ENCODE measurements around the gene ORAI3. TPM values are rescaled to one million over a fixed set of nuclear protein-coding genes. Genes with fewer than 3 reads are reported as not detected.
A peak's percentile ranks its signal among the peaks of the same experiment; 100 is the strongest.

Gene ORAI3
- total RNA-seq, 1 donor from 2014 or later: 9.4 TPM

DNA sequence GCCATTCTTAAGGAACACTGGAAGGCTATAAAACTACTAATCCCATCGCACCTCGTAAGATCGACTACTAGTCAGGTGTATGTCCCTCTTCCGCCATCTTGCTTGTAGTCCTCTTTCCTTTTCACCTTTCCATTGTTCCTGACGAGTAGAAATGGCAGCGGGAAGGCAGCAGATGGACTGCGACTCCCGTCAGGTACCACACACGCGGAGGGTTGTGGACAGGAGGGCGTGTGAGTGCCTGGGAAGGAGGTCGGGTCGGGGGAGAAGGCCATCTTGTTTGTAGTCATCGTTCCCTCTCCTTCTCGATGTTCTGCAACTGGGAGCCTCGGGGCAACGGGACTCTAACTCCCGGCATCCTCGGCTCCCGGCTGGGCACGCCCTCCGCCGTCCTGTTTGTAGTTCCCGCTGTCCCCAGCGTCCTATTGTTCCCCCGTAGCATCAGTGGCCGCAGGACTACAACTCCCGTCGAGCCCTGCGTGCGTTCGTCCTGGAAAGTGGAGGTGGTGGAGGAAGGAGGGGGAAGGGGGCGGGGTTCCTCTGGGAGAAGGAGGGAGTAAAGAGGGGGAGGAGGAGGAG lies 25.8 kb upstream of the ORAI3 start:
- Histone ChIP-seq H3K4me3 (ENCODE audit: low read length in 3 of 3) (peak overlapping the region; percentile 71 to 95 (median 82)), H3K9ac (ENCODE audit: low read depth in 1 of 3, low read length in 3 of 3) (peak overlapping the region; percentile 62 to 80 (median 69)), H3K9me3 (ENCODE audit: control insufficient read depth in 3 of 3, low read length in 3 of 3) (no peaks in the 10 kb centered on the region), H3K4me1 (ENCODE audit: control insufficient read depth in 3 of 3, insufficient read depth in 3 of 3, low read length in 3 of 3) (peaks cover 10 to 17% (median 11%) of the 10 kb centered on the region in 3 donors), H3K36me3 (ENCODE audit: control insufficient read depth in 3 of 3, insufficient read depth in 3 of 3, low read length in 3 of 3) (peaks cover 0 to 3% (median 2%) of the 10 kb centered on the region in 3 donors), H3K27me3 (ENCODE audit: control insufficient read depth in 3 of 3, insufficient read depth in 3 of 3, low read length in 3 of 3) (no peaks in the 10 kb centered on the region), H3K27ac (ENCODE audit: low read depth, low read length) (peak overlapping the region; percentile 89)

DNA sequence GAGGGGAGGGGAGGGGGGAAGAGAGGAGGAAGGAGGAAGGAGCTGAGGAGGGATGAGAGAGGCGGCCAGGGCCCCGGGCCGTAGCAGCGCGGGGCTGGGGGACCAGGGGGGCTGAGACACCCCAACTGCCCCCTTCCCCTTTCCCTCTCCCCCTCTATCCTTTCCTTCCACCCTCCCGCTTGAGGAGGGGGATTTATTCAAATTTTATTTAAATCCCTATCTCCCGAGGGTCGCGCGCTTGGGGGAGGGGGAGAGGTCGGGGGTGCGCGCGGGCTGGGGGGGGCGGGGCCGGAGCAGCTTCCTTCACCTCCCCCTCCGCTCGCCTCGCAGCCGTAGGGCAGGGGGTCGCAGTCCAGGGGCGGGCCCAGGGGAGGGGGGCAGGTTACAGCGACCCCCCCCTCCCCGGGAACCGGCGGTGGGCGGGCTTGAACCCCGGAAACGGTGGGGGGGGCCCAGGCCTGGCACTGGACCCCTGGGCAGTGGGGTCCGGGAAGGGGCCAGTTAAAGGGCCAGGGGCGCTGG lies 25.3 kb upstream of the ORAI3 start, which contains the start of gene FBXL19:
Gene FBXL19 (plus strand): TSS at position 19 of the 522 bp plus-strand sequence. CDS start 2,183 bp downstream, outside the sequence.
- H3K9me3 ChIP-seq (ENCODE audit: control insufficient read depth in 3 of 3, low read length in 3 of 3): no peaks in the 10 kb centered on the region
- no peaks in the 10 kb centered on the region for H3K27me3 ChIP-seq (ENCODE audit: control insufficient read depth in 3 of 3, insufficient read depth in 3 of 3, low read length in 3 of 3)
- H3K4me1 ChIP-seq (ENCODE audit: control insufficient read depth in 3 of 3, insufficient read depth in 3 of 3, low read length in 3 of 3): peaks cover 10 to 17% (median 11%) of the 10 kb centered on the region in 3 donors
- peak within 1 kb of the TSS; percentile 69 to 80 (median 70) for H3K9ac ChIP-seq (ENCODE audit: low read depth in 1 of 3, low read length in 3 of 3)
- H3K4me3 ChIP-seq (ENCODE audit: low read length in 3 of 3): peak within 1 kb of the TSS; percentile 71 to 95 (median 82)
- peak within 1 kb of the TSS; percentile 89 for H3K27ac ChIP-seq (ENCODE audit: low read depth, low read length)
- peaks cover 0 to 3% (median 2%) of the 10 kb centered on the region in 3 donors for H3K36me3 ChIP-seq (ENCODE audit: control insufficient read depth in 3 of 3, insufficient read depth in 3 of 3, low read length in 3 of 3)

DNA sequence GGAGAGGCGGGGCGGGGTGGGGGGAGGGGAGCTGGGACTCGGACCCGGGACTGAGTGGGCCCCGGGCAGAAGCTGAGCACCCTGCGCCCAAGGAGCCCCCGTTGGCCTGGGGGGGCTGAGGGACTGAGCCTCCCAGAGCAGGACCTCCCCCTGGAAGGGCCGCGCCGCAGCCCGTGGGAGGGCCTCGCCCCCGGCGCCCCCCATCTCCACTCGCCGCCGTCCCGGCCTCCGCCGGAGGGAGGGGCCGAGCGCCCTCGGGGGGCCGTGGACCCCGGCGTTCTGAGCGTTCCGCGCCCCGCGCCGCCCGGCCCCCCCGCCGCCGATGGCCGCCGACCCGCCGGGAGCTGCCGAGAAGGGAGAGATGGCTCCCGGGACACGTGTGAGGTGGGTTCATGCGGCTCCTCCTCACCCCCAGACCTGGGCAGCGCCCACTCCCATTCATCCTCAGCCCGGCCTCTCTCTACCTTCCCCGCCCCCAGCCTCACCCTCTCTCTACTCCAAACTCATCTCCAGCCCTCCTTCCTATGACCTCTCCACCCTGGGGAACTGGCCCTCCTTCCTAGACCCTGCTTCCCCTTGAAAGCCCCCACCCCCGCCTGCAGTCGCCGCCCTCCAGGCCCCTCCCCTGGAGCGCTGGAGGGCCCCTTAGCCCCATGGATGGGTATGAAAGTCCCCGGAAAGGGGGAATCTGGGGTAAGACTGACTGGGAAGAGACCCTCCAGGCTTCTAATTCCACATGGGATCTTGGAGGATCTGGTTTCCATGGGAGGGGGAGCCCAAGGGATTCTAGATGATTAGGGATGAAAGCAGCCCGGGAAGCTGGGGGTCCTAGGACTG lies 24.6 kb upstream of the ORAI3 start:
- no peaks in the 10 kb centered on the region for H3K27me3 ChIP-seq (ENCODE audit: control insufficient read depth in 3 of 3, insufficient read depth in 3 of 3, low read length in 3 of 3)
- H3K36me3 ChIP-seq (ENCODE audit: control insufficient read depth in 3 of 3, insufficient read depth in 3 of 3, low read length in 3 of 3): peaks cover 0 to 3% (median 2%) of the 10 kb centered on the region in 3 donors
- H3K9ac ChIP-seq (ENCODE audit: low read depth in 1 of 3, low read length in 3 of 3): peak overlapping the region in 1 of 3 donors; percentile 68
- H3K4me1 ChIP-seq (ENCODE audit: control insufficient read depth in 3 of 3, insufficient read depth in 3 of 3, low read length in 3 of 3): peaks cover 10 to 17% (median 11%) of the 10 kb centered on the region in 3 donors
- peak overlapping the region; percentile 46 to 64 (median 51) for H3K4me3 ChIP-seq (ENCODE audit: low read length in 3 of 3)
- no peaks in the 10 kb centered on the region for H3K9me3 ChIP-seq (ENCODE audit: control insufficient read depth in 3 of 3, low read length in 3 of 3)
- H3K27ac ChIP-seq (ENCODE audit: low read depth, low read length): no peak overlapping the region

DNA sequence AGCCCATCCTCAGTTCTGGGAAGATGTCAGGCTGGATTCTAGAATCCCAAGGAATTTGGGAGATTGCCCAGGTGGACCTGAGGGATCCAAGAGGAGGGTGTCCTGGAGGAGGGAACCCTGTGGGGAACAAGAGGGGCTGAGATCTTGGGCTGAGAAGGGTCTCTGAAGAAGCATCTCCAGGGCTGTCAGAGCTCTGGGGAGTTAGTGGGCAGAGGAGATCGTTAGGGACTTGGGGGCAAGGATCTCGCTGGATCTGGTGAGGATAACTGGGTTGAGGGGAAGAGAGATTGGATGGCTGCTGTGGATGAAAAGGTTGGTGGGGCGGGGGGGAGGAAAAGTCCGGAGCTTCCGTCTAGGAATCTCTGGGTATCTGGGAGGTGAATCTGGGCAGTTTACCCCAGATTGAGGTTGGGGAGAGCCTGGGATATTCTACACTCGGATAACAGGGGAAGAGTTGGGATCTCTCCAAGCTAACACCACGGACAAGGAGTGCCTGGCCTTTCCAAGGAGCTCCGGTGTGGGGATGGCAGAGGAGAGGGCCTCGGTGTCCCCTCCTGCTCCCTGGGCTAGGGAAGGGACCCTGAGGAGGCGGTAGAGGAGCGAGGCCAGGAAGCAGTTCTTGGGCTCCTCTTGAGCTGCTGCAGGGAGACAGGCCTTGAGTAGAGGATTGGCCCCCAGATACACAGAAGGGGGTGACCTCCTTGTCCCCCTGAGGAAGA lies 23.8 kb upstream of the ORAI3 start:
- H3K9ac ChIP-seq (ENCODE audit: low read depth in 1 of 3, low read length in 3 of 3): peak overlapping the region in 2 of 3 donors; percentile 27 to 68

DNA sequence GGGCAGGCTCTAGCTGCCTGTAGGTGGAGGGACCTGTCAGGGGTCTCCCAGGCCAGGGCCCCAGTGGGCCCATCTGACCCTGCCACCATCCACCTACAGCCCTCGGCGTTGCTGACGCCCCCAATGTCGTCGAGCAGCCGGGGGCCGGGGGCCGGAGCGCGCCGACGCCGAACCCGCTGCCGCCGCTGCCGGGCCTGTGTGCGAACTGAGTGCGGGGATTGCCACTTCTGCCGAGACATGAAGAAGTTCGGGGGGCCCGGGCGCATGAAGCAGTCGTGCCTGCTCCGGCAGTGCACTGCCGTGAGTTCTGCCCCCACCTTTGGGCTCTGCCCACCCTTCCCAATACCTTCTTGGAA lies 23.3 kb upstream of the ORAI3 start:
- Histone ChIP-seq H3K27me3 (ENCODE audit: control insufficient read depth in 3 of 3, insufficient read depth in 3 of 3, low read length in 3 of 3) (no peaks in the 10 kb centered on the region), H3K27ac (ENCODE audit: low read depth, low read length) (no peak overlapping the region), H3K4me3 (ENCODE audit: low read length in 3 of 3) (no peak overlapping the region), H3K9me3 (ENCODE audit: control insufficient read depth in 3 of 3, low read length in 3 of 3) (no peaks in the 10 kb centered on the region), H3K36me3 (ENCODE audit: control insufficient read depth in 3 of 3, insufficient read depth in 3 of 3, low read length in 3 of 3) (peaks cover 0 to 6% (median 2%) of the 10 kb centered on the region in 3 donors), H3K9ac (ENCODE audit: low read depth in 1 of 3, low read length in 3 of 3) (no peak overlapping the region), H3K4me1 (ENCODE audit: control insufficient read depth in 3 of 3, insufficient read depth in 3 of 3, low read length in 3 of 3) (peaks cover 10 to 17% (median 11%) of the 10 kb centered on the region in 3 donors)

More for the DNA sequence above, 23.8 kb upstream of the ORAI3 start:
- Histone ChIP-seq H3K9me3 (ENCODE audit: control insufficient read depth in 3 of 3, low read length in 3 of 3) (no peaks in the 10 kb centered on the region), H3K4me3 (ENCODE audit: low read length in 3 of 3) (no peak overlapping the region), H3K27ac (ENCODE audit: low read depth, low read length) (no peak overlapping the region), H3K4me1 (ENCODE audit: control insufficient read depth in 3 of 3, insufficient read depth in 3 of 3, low read length in 3 of 3) (peaks cover 10 to 17% (median 11%) of the 10 kb centered on the region in 3 donors), H3K27me3 (ENCODE audit: control insufficient read depth in 3 of 3, insufficient read depth in 3 of 3, low read length in 3 of 3) (no peaks in the 10 kb centered on the region), H3K36me3 (ENCODE audit: control insufficient read depth in 3 of 3, insufficient read depth in 3 of 3, low read length in 3 of 3) (peaks cover 0 to 3% (median 2%) of the 10 kb centered on the region in 3 donors)

DNA sequence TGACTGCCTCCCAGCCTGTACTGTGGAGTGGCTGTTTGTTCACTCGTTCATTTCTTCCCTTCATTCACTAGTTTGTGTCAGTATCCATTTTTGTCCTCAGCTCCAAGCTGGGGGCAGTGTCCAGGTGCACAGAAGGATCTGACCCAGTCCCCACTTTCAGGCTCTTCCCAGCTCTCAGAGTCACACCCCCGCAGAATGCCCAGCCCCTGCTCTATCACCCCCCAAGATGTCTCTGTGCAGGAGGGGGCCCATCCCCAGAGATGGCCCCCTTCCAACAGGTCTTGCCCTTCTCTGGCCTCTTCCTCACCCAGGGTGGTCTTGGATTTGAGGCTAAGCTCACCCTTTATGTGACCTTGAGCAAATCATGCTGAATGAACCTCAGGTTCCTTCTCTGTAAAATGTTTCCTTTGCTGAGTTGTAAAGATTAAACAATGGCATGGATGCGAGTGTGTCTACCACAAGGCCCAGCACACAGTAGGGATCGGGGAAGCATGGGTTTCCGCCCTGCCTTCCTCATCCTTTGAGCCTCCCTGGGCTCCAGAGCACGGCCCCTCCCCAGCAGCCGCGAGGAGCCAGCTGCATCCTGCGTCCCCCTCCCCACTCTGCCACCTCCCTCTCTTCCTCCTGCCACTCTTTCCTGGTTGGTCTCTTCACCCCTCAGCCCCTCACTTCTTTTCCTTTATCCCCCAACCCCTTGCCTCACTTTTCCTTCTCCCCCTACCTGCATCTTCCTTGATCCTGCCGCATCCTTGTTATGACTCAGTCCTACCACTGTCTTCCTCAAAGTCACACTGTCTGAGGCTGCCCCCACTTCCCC lies 22.7 kb upstream of the ORAI3 start:
- Histone ChIP-seq H3K9ac (ENCODE audit: low read depth in 1 of 3, low read length in 3 of 3) (no peak overlapping the region), H3K27ac (ENCODE audit: low read depth, low read length) (no peak overlapping the region), H3K36me3 (ENCODE audit: control insufficient read depth in 3 of 3, insufficient read depth in 3 of 3, low read length in 3 of 3) (peaks cover 2 to 12% (median 2%) of the 10 kb centered on the region in 3 donors), H3K4me1 (ENCODE audit: control insufficient read depth in 3 of 3, insufficient read depth in 3 of 3, low read length in 3 of 3) (peaks cover 10 to 17% (median 11%) of the 10 kb centered on the region in 3 donors), H3K27me3 (ENCODE audit: control insufficient read depth in 3 of 3, insufficient read depth in 3 of 3, low read length in 3 of 3) (no peaks in the 10 kb centered on the region), H3K9me3 (ENCODE audit: control insufficient read depth in 3 of 3, low read length in 3 of 3) (no peaks in the 10 kb centered on the region), H3K4me3 (ENCODE audit: low read length in 3 of 3) (no peak overlapping the region)

DNA sequence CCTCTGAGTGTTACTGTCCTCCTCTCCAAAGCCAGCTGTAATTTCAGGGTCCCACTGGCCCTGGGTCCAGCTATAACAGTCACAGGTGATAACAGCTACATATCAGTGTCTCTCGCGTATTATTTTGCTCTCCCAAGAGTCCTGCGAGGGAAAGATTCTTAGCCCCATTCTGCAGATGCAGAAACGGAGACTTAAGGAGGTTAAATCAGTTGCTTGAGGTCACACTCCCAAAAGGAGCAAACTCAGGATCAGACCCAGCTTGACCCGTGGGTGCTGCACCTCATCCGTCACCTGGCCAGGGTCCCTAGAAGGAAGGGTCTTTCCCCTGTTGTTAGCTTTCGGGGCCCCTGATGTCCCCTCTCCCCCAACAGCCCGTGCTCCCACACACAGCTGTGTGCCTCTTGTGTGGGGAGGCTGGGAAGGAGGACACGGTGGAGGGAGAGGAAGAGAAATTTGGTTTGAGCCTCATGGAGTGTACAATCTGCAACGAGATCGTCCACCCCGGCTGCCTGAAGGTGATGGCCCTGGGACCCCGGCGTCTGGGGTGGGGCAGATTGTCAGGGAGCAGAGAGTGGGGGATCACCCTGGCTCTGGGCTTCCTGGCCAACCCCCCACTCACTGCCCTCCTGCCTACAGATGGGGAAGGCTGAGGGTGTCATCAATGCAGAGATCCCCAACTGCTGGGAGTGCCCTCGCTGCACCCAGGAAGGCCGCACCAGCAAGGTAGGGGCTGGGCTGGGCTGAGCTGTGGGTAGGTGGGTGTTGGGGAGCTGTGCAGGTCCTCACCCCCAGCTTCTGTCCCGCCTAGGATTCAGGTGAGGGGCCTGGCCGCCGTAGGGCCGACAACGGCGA lies 21.7 kb upstream of the ORAI3 start:
- no peaks in the 10 kb centered on the region for H3K9me3 ChIP-seq (ENCODE audit: control insufficient read depth in 3 of 3, low read length in 3 of 3)
- H3K27ac ChIP-seq (ENCODE audit: low read depth, low read length): no peak overlapping the region
- peaks cover 4 to 18% (median 6%) of the 10 kb centered on the region in 3 donors for H3K36me3 ChIP-seq (ENCODE audit: control insufficient read depth in 3 of 3, insufficient read depth in 3 of 3, low read length in 3 of 3)
- peaks cover under 1 to 7% (median 3%) of the 10 kb centered on the region in 3 donors for H3K4me1 ChIP-seq (ENCODE audit: control insufficient read depth in 3 of 3, insufficient read depth in 3 of 3, low read length in 3 of 3)
- H3K4me3 ChIP-seq (ENCODE audit: low read length in 3 of 3): no peak overlapping the region
- no peak overlapping the region for H3K9ac ChIP-seq (ENCODE audit: low read depth in 1 of 3, low read length in 3 of 3)
- no peaks in the 10 kb centered on the region for H3K27me3 ChIP-seq (ENCODE audit: control insufficient read depth in 3 of 3, insufficient read depth in 3 of 3, low read length in 3 of 3)

DNA sequence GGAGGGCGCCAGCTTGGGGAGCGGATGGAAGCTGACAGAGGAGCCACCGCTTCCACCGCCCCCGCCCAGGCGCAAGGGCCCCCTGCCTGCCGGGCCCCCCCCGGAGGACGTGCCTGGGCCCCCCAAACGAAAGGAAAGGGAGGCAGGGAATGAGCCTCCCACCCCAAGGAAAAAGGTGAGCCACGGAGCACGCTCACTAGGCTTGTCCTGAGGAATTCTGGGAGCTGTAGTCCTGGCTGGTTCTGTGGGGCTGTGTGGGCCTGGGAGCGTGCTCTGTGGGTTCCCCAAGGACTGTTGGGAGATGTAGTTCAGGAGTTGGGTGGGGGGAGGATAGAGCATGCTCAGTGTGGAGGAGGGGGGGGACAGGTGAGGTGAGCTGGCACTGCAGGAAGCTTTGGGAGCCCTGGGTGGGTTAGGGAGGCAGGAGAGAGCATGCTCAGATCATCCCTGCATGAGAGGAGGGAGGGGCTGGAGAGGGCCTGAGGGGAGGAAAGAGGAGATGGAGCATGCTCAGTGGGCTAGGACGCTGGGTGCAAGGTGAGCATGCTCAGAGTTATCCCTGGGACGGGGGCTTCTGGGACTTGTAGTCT lies 21.0 kb upstream of the ORAI3 start:
- H3K4me3 ChIP-seq (ENCODE audit: low read length in 3 of 3): no peak overlapping the region
- no peak overlapping the region for H3K9ac ChIP-seq (ENCODE audit: low read depth in 1 of 3, low read length in 3 of 3)
- no peak overlapping the region for H3K27ac ChIP-seq (ENCODE audit: low read depth, low read length)
- H3K36me3 ChIP-seq (ENCODE audit: control insufficient read depth in 3 of 3, insufficient read depth in 3 of 3, low read length in 3 of 3): peaks cover 8 to 21% (median 10%) of the 10 kb centered on the region in 3 donors
- no peaks in the 10 kb centered on the region for H3K27me3 ChIP-seq (ENCODE audit: control insufficient read depth in 3 of 3, insufficient read depth in 3 of 3, low read length in 3 of 3)
- peaks cover 0 to 7% (median 3%) of the 10 kb centered on the region in 3 donors for H3K4me1 ChIP-seq (ENCODE audit: control insufficient read depth in 3 of 3, insufficient read depth in 3 of 3, low read length in 3 of 3)
- H3K9me3 ChIP-seq (ENCODE audit: control insufficient read depth in 3 of 3, low read length in 3 of 3): no peaks in the 10 kb centered on the region
